Osteoblast (primary cell): Measurements from ENCODE around the gene TBRG4. TPM values are rescaled to one million over a fixed set of nuclear protein-coding genes. Genes with fewer than 3 reads are reported as not detected.

Source experiments
- DNase-seq: peaks from one replicate; pipeline ENCODE4 v3.0.0; 2011; ENCODE audit warnings: low spot score, mixed read lengths; ENCODE audit not compliant: insufficient read length; ENCODE audit errors: missing footprints
- H2AFZ ChIP-seq: 2 replicates; pipeline ENCODE4 v1.6.0; 2011; ENCODE audit warnings: mild to moderate bottlenecking, low read length
- H3K27ac ChIP-seq: 2 replicates; pipeline ENCODE4 v1.5.1; 2011; ENCODE audit warnings: mild to moderate bottlenecking, low read depth, low read length, moderate library complexity
- H3K27me3 ChIP-seq: 2 replicates; pipeline ENCODE4 v1.6.0; 2012; ENCODE audit warnings: mild to moderate bottlenecking, control low read depth, inconsistent platforms, low read length, moderate library complexity; ENCODE audit not compliant: insufficient read depth
- H3K36me3 ChIP-seq: 2 replicates; pipeline ENCODE4 v1.5.1; 2011; ENCODE audit warnings: mild to moderate bottlenecking, low read length, control low read depth, moderate library complexity; ENCODE audit not compliant: insufficient read depth
- H3K4me1 ChIP-seq: 2 replicates; pipeline ENCODE4 v1.5.1; 2011; ENCODE audit warnings: mild to moderate bottlenecking, low read length, control low read depth, moderate library complexity; ENCODE audit not compliant: insufficient read depth
- H3K4me2 ChIP-seq: 2 replicates; pipeline ENCODE4 v1.6.0; 2011; ENCODE audit warnings: mild to moderate bottlenecking, low read length; ENCODE audit not compliant: insufficient read depth
- H3K4me3 ChIP-seq: fragments of 200-600 bp; sonication (generic); 3 replicates; pipeline ENCODE4 v1.5.1; 2012; ENCODE audit warnings: mild to moderate bottlenecking, low read length, inconsistent platforms; ENCODE audit not compliant: insufficient read depth
- H3K79me2 ChIP-seq: 2 replicates; pipeline ENCODE4 v1.6.0; 2012; ENCODE audit warnings: mild to moderate bottlenecking, low read length, control low read depth, inconsistent platforms; ENCODE audit not compliant: insufficient read depth
- H3K9me3 ChIP-seq: 2 replicates; pipeline ENCODE4 v1.5.1; 2011; ENCODE audit warnings: low read depth, low read length, control low read depth
- H4K20me1 ChIP-seq: 2 replicates; pipeline ENCODE4 v1.6.0; 2012; ENCODE audit warnings: mild to moderate bottlenecking, low read length, control low read depth; ENCODE audit not compliant: insufficient read depth
- CTCF ChIP-seq: IDR thresholded peaks from 2 replicates; pipeline ENCODE4 v1.5.1; 2011; ENCODE audit warnings: mild to moderate bottlenecking, low read depth, low read length, moderate library complexity; ENCODE audit errors: extremely low read depth
- total RNA-seq: library from RNA; depleted of rRNA; stranded (reverse); fragments of >200 nt; gene quantifications from 2 replicates; pipeline ENCODE4 v1.2.3, GENCODE V29; 2012

The TBRG4 gene
- total RNA-seq, 1 donor: 43.1 TPM

- H3K27ac ChIP-seq: no peak overlapping the region
- no peak overlapping the region for H3K4me3 ChIP-seq
- no peaks in the 10 kb centered on the region for H3K9me3 ChIP-seq
- peaks cover 37% of the 10 kb centered on the region for H4K20me1 ChIP-seq
- H3K4me2 ChIP-seq: no peak overlapping the region
- H3K36me3 ChIP-seq: peaks cover 32% of the 10 kb centered on the region
- peaks cover 32% of the 10 kb centered on the region for H3K79me2 ChIP-seq
- H3K27me3 ChIP-seq: no peaks in the 10 kb centered on the region
- peak; percentile 10 for DNase-seq
- H3K4me1 ChIP-seq: no peaks in the 10 kb centered on the region
- TF ChIP-seq CTCF: no peak
- H2AFZ ChIP-seq: no peak overlapping the region
These were observed 43.9 kb downstream of the TBRG4 start for GRCh38 chr7:45067582-45067981.

GRCh38 chr7:45066409-45066808, 45.1 kb downstream of the TBRG4 start:
- H3K9me3 ChIP-seq: no peaks in the 10 kb centered on the region
- no peak overlapping the region for H2AFZ ChIP-seq
- no peak for TF ChIP-seq CTCF
- peaks cover 44% of the 10 kb centered on the region for H3K79me2 ChIP-seq
- H3K4me1 ChIP-seq: no peaks in the 10 kb centered on the region
- no peak overlapping the region for H3K4me3 ChIP-seq
- H3K27me3 ChIP-seq: no peaks in the 10 kb centered on the region
- no peak overlapping the region for H3K27ac ChIP-seq
- H3K4me2 ChIP-seq: no peak overlapping the region
- peaks cover 32% of the 10 kb centered on the region for H3K36me3 ChIP-seq
- H4K20me1 ChIP-seq: peaks cover 45% of the 10 kb centered on the region
- peak; percentile 43 for DNase-seq

GRCh38 chr7:45065031-45065995, 46.2 kb downstream of the TBRG4 start:
- Histone ChIP-seq H3K27ac (no peak overlapping the region), H3K9me3 (no peaks in the 10 kb centered on the region), H3K27me3 (no peaks in the 10 kb centered on the region), H3K36me3 (peaks cover 32% of the 10 kb centered on the region), H3K4me1 (no peaks in the 10 kb centered on the region), H3K4me2 (no peak overlapping the region), H4K20me1 (peaks cover 52% of the 10 kb centered on the region), H3K4me3 (no peak overlapping the region), H3K79me2 (peaks cover 55% of the 10 kb centered on the region), H2AFZ (no peak overlapping the region)
- DNase-seq: peak; percentile 46
- TF ChIP-seq CTCF: no peak

GRCh38 chr7:45064047-45064725, 47.3 kb downstream of the TBRG4 start:
- H3K79me2 ChIP-seq: peaks cover 62% of the 10 kb centered on the region
- no peaks in the 10 kb centered on the region for H3K27me3 ChIP-seq
- DNase-seq: peak; percentile 68
- peaks cover 53% of the 10 kb centered on the region for H4K20me1 ChIP-seq
- H2AFZ ChIP-seq: no peak overlapping the region
- H3K27ac ChIP-seq: no peak overlapping the region
- no peak overlapping the region for H3K4me3 ChIP-seq
- peaks cover 27% of the 10 kb centered on the region for H3K36me3 ChIP-seq
- no peak for TF ChIP-seq CTCF
- no peaks in the 10 kb centered on the region for H3K4me1 ChIP-seq
- H3K9me3 ChIP-seq: no peaks in the 10 kb centered on the region
- no peak overlapping the region for H3K4me2 ChIP-seq
